Activated naive CD4-positive, alpha-beta T cell treated with anti-CD3 and anti-CD28 coated beads for 36 hours (primary cell): Measurements from ENCODE around the gene C11orf68. TPM values are rescaled to one million over a fixed set of nuclear protein-coding genes. Genes with fewer than 3 reads are reported as not detected.
A peak's percentile ranks its signal among the peaks of the same experiment; 100 is the strongest.
"Not testable (repeated sequence)": the region's sequence is repeated elsewhere in the genome, so short reads cannot be mapped to it uniquely, and the experiment has no call there.

Experiments used
- CTCF ChIA-PET: fragments of 350-600 bp; sonication (Branson Sonifier 250); formaldehyde crosslinking; loops from one replicate; lab custom pipeline; 2021; ENCODE audit warnings: antibody characterized with exemption; lab: Charles Lee
- DNase-seq: peaks from one replicate; pipeline ENCODE4 v3.0.0-alpha.2; 2020
- H3K27ac Mint-ChIP-seq: one replicate; pipeline ENCODE4 v1.8.0; 2021; ENCODE audit warnings: mild to moderate bottlenecking, mixed read lengths
- H3K27me3 Mint-ChIP-seq: one replicate; pipeline ENCODE4 v1.8.0; 2021; ENCODE audit warnings: low read depth, mixed read lengths
- H3K36me3 Mint-ChIP-seq: one replicate; pipeline ENCODE4 v1.8.0; 2021; ENCODE audit warnings: low read depth, mixed read lengths
- H3K4me1 Mint-ChIP-seq: one replicate; pipeline ENCODE4 v1.8.0; 2021; ENCODE audit warnings: low read depth, mixed read lengths
- H3K4me3 Mint-ChIP-seq: one replicate; pipeline ENCODE4 v1.8.0; 2021; ENCODE audit warnings: mild to moderate bottlenecking, moderate library complexity, mixed read lengths
- H3K9me3 Mint-ChIP-seq: one replicate; pipeline ENCODE4 v1.8.0; 2021; ENCODE audit warnings: mixed read lengths
- intact Hi-C: fragments of 100-400 bp; cut with micrococcal nuclease; formaldehyde crosslinking; loops from one replicate; pipeline ENCODE4 v1.15.1; 2023
- total RNA-seq, 2 experiments: library from RNA; stranded (reverse); gene quantifications; one replicate each; pipeline ENCODE4 v1.2.3, GENCODE V29; 2021

Gene C11orf68
- total RNA-seq, 2 experiments from 2014 or later, result 20.0 to 21.9 TPM

DNA sequence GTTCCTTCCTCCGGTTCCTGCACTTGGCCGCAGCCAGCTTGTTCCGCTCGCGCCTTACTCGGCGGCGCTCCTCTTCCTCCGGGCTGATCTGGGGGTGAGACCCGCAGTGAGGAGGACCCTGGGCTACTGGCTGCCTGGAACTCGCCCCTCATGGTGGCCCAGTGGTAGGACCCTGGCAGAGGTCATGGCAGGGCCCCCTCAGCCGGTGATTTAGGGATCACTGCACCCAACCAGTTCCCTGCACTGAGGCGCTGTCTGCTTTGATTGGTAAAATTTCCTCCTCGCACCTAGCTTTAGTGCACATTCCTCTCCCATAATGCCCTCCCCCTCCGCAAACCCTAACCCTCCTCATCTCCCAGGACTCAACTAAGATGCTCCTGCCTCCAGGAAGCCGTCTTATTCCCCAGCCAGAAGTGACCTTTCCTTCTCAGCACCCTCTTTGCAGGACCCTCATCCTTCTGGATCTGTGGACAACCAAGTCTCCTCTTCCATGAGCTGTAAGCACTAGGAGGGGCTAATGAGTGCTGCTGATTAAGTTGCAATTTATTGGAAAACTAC is 24.7 kb downstream of the C11orf68 start:
- intact Hi-C loops, result loop anchor here (5.0 to 10.0 kb wide), 3 partner anchors 158 to 241 kb away; partner anchors contain the start of genes PACS1 and SF3B2
- Mint-ChIP-seq H3K4me3 (peak overlapping the region; percentile 74), H3K27ac (peak overlapping the region; percentile 83), H3K9me3 (no peaks in the 10 kb centered on the region), H3K36me3 (peaks cover 35% of the 10 kb centered on the region), H3K27me3 (no peaks in the 10 kb centered on the region), H3K4me1 (peaks cover 73% of the 10 kb centered on the region)
- CTCF ChIA-PET, result interaction anchor here (0.7 to 14.7 kb wide), 6 partner anchors 9 to 388 kb away, joined by 3 to 178 read pairs (median 30); partner anchors contain the start of genes CFL1 and MUS81
- peak; percentile 53 for DNase-seq

DNA sequence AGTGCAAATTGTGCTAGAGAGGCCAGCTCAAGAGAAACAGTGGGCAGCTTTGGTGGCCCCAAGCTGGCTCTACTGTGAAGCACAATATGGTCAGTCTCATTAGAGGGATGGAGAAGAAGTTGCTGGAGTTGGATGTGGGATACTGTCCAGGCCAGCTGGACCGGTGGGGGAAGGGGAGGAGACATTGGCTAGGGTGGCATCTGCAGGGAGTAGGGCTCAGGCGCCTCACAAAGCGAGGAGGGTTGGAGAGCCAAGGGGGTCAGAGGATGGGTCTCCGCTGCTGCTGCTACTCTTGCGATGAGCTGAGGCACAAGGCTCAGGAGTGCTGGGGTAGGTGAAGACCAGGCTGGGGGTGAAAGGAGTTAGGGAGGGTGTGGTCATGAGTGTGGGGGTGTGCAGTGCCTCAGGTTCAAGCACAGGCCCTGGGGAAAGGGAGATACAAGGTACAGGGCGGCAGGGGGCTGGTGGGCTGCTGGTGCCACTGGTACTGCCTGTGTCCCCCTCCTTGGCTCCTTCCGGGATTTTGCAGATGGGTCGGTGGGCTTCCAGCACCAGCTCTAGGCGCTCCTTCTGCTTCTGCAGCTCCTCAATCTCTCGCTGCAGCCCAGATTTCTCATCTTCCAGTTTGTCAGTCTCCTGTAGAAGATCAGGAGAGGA is 26.1 kb downstream of the C11orf68 start:
- Mint-ChIP-seq H3K27ac (peak overlapping the region; percentile 83), H3K36me3 (peaks cover 33% of the 10 kb centered on the region), H3K4me3 (peak overlapping the region; percentile 79), H3K9me3 (no peaks in the 10 kb centered on the region), H3K4me1 (peaks cover 73% of the 10 kb centered on the region), H3K27me3 (no peaks in the 10 kb centered on the region)
- no peak for DNase-seq
- CTCF ChIA-PET, result interaction anchor here (0.7 to 14.7 kb wide), 9 partner anchors 8 to 187 kb away, joined by 3 to 178 read pairs (median 4); partner anchors contain the start of genes CFL1, FOSL1 and MUS81
- intact Hi-C loops, result loop anchor here (5.0 to 10.0 kb wide), 3 partner anchors 160 to 242 kb away; partner anchors contain the start of genes PACS1 and SF3B2

DNA sequence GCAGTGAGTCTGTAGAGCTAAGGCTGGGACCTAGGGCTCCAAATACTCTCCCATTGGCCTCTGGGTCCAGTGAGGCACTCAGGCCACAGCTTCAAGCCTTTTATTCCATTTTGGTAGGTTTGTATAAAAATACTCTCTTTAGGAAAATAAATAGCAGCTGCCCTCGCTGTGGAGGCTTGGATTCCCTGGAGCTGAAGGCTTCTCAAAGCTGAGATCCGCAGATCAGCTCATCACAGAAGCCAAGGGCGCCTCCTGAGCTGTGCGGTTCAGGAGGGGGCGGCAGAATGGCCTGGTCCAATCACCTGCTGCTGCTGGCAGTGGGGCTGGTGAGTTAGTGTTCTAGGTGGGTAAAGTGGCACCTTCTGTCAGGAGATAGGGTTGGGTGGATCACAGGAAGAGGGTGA is 26.7 kb downstream of the C11orf68 start:
- peak overlapping the region; percentile 83 for H3K27ac Mint-ChIP-seq
- peaks cover 31% of the 10 kb centered on the region for H3K36me3 Mint-ChIP-seq
- CTCF ChIA-PET, result interaction anchor here (0.7 to 14.7 kb wide), 8 partner anchors 7 to 186 kb away, joined by 3 to 178 read pairs (median 4); partner anchors contain the start of genes CFL1, FOSL1 and MUS81
- peak; percentile 48 for DNase-seq
- peaks cover 73% of the 10 kb centered on the region for H3K4me1 Mint-ChIP-seq
- intact Hi-C loops, result loop anchor here (5.0 to 10.0 kb wide), 3 partner anchors 160 to 243 kb away; partner anchors contain the start of genes PACS1 and SF3B2
- H3K4me3 Mint-ChIP-seq, result peak overlapping the region; percentile 79
- H3K27me3 Mint-ChIP-seq, H3K9me3 Mint-ChIP-seq: not testable (repeated sequence)

DNA sequence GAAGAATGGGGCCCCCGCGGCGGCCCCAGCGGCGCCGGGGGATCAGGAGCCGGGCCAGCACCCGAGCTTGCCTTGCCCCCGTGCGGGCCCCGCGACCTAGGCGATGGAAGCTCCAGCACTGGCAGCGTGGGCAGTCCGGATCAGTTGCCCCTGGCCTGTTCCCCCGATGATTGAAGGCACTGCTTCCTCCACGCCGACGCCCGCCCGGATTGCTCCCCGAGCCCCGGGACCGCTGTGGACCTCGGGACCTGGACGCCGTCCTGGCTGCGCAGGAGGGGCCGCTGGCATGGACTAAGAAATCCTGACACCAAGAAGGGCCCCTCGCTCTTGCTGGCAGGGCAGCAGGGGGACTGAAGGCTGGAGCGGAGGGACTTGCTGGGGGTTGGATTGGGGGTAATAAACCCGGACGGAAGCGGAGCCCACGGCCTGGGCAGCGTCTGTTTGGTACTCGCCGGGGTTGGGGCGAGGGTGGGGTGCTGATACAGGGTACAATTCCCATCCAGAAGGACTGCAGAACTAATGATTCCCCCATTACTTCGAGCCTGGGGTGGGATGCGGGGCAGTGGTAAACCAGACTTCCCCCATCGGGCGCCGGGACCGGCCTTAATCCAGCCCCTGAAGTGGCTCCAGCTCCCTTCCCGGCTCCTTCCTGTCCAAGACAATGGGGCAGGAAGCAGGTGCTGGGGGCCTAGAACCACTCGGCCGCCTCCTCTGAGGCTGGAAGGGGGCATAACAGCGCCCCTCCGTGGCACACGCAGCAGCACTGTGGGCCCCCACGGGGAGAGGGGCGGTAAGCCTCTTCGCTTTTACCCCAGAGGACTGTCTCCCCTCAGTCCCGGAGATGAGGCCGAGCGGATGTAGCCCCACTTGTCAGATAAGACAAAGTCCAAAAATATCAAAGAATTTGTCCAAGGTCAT is 27.4 kb downstream of the C11orf68 start:
- peaks cover 73% of the 10 kb centered on the region for H3K4me1 Mint-ChIP-seq
- intact Hi-C loops, result loop anchor here (2.0 to 10.0 kb wide), 4 partner anchors 161 to 377 kb away; partner anchors contain the start of genes PACS1, RAB1B and SF3B2
- peaks cover 33% of the 10 kb centered on the region for H3K36me3 Mint-ChIP-seq

DNA sequence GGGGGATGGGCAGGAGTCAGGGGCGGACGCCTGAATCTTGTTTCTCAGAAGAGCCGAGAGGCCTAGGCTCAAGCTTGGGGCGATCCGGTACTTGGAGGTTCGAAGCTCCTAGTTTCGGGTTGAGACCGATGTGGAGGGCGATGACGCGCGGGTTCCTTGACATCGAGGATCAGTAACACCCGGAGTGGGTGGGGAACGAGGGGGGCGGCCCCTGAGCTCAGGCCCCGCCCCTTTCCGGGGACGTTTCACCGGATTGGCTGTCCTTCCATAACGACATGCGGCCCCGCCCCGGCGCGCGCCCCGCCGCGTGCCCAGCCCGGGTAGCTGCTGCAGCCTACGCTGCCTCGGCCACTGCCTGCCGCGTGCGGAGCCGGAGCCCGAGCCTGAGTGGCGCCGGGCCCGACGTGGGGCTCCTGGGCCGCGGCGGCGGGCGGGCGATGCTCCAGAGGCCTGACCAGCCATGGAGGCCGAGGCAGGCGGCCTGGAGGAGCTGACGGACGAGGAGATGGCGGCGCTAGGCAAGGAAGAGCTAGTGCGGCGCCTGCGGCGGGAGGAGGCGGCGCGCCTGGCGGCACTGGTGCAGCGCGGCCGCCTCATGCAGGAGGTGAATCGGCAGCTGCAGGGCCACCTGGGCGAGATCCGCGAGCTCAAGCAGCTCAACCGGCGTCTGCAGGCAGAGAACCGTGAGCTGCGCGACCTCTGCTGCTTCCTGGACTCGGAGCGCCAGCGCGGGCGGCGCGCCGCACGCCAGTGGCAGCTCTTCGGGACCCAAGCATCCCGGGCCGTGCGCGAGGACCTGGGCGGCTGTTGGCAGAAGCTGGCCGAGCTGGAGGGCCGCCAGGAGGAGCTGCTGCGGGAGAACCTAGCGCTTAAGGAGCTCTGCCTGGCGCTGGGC is 28.3 kb downstream of the C11orf68 start, which contains the start of gene CCDC85B:
CCDC85B (plus strand) TSS at position 350 of the 895 bp plus-strand sequence; CDS start at position 461, 111 bp downstream.
- Mint-ChIP-seq H3K4me3 (peak within 1 kb of the TSS; percentile 97), H3K27me3 (no peaks in the 10 kb centered on the region), H3K4me1 (peaks cover 66% of the 10 kb centered on the region), H3K27ac (peak within 1 kb of the TSS; percentile 95), H3K36me3 (peaks cover 29% of the 10 kb centered on the region), H3K9me3 (no peaks in the 10 kb centered on the region)
- intact Hi-C loops, result loop anchor here (1.0 to 10.0 kb wide), 7 partner anchors 29 to 378 kb away; partner anchors contain the start of genes C11orf68, DRAP1, PACS1 and RAB1B
- DNase-seq, result peak; percentile 99
- CTCF ChIA-PET, result interaction anchor here (0.6 to 14.7 kb wide), 21 partner anchors 7 to 245 kb away, joined by 3 to 178 read pairs (median 5); partner anchors contain the start of genes CFL1, FOSL1 and MUS81

More for the DNA sequence above, 27.4 kb downstream of the C11orf68 start:
- H3K27me3 Mint-ChIP-seq, result no peaks in the 10 kb centered on the region
- peak; percentile 40 for DNase-seq
- CTCF ChIA-PET, result interaction anchor here (0.6 to 14.7 kb wide), 20 partner anchors 6 to 185 kb away, joined by 3 to 178 read pairs (median 5); partner anchors contain the start of genes CFL1, FOSL1 and MUS81
- H3K4me3 Mint-ChIP-seq, result peak overlapping the region; percentile 79
- no peaks in the 10 kb centered on the region for H3K9me3 Mint-ChIP-seq
- H3K27ac Mint-ChIP-seq, result peak overlapping the region; percentile 83

DNA sequence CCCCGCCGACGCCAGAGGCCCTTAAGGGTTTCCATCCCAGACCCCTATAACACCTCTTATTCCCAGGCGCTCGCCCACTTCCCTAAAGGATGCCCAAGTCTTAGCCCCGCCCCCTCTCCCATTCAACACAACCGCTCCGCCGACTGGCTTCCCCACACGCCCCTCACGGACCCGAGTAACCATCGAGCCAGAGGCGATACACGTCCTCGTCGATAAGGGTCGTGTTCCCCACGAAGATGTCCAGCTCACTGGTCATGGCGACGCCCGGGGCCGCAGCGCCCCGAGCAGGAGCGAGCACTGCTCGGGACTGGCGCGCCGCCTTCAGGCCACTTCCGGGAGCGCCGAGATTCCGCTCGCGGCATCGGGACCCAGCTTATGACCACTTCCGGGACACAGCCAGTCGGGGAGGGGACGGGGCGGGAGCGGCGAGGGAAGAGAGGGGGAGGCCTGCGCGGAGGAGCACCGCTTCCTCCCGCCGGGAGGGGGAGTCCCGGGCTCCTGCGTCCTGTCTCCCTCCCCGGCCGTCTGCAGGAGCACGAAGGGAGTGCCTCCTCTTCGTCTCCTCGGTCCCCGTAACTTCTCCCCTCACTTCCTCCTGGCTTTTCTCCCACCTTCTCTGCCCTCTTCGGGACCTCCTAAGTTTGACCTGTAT is 30.6 kb downstream of the C11orf68 start, which contains the start of gene FIBP:
FIBP (minus strand) TSS at position 309 of the 652 bp plus-strand sequence; CDS start at position 256, 53 bp downstream.
- Mint-ChIP-seq H3K27me3 (no peaks in the 10 kb centered on the region), H3K9me3 (no peaks in the 10 kb centered on the region), H3K27ac (peak within 1 kb of the TSS; percentile 95), H3K36me3 (peaks cover 37% of the 10 kb centered on the region), H3K4me1 (peaks cover 62% of the 10 kb centered on the region), H3K4me3 (peak within 1 kb of the TSS; percentile 97)
- CTCF ChIA-PET, result interaction anchor here (0.7 to 14.7 kb wide), 25 partner anchors 9 to 223 kb away, joined by 3 to 178 read pairs (median 5); partner anchors contain the start of genes CFL1, EFEMP2, FOSL1 and MUS81
- intact Hi-C loops, result loop anchor here (1.0 to 2.0 kb wide), 5 partner anchors 12 to 177 kb away; partner anchors contain the start of genes AP5B1, CFL1, EFEMP2 and FOSL1
- peak; percentile 99 for DNase-seq

DNA sequence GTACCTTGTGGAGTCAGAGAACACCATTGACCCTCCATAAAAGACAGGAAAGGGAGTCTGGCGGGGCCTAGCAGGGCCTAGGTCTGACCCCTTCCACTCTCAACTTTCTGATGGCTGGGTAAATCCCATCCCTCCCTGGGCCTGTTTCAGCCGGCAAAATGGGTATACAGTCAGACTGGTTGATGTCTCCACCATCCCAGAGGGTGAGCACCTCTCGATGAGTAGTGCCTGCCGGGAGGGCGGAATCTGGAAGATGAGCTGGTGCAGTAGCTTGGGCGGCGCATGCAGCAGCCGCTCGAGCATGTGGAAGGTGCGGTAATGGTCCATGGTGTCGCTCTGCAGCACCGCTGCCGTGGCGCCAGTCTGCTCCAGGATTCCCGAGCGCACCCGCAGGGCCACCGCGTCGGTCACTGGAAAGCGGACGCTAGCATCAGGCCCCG is 31.1 kb downstream of the C11orf68 start:
- peak; percentile 50 for DNase-seq
- peak overlapping the region; percentile 95 for H3K27ac Mint-ChIP-seq
- H3K27me3 Mint-ChIP-seq, result no peaks in the 10 kb centered on the region
- peak overlapping the region; percentile 97 for H3K4me3 Mint-ChIP-seq
- intact Hi-C loops, result loop anchor here (1.0 to 2.0 kb wide), 5 partner anchors 13 to 177 kb away; partner anchors contain the start of genes AP5B1, CFL1, EFEMP2 and FOSL1
- CTCF ChIA-PET, result interaction anchor here (0.6 to 14.7 kb wide), 29 partner anchors 9 to 222 kb away, joined by 3 to 178 read pairs (median 5); partner anchors contain the start of genes BANF1, CFL1, EFEMP2 and EIF1AD
- no peaks in the 10 kb centered on the region for H3K9me3 Mint-ChIP-seq
- peaks cover 57% of the 10 kb centered on the region for H3K4me1 Mint-ChIP-seq
- H3K36me3 Mint-ChIP-seq, result peaks cover 39% of the 10 kb centered on the region

DNA sequence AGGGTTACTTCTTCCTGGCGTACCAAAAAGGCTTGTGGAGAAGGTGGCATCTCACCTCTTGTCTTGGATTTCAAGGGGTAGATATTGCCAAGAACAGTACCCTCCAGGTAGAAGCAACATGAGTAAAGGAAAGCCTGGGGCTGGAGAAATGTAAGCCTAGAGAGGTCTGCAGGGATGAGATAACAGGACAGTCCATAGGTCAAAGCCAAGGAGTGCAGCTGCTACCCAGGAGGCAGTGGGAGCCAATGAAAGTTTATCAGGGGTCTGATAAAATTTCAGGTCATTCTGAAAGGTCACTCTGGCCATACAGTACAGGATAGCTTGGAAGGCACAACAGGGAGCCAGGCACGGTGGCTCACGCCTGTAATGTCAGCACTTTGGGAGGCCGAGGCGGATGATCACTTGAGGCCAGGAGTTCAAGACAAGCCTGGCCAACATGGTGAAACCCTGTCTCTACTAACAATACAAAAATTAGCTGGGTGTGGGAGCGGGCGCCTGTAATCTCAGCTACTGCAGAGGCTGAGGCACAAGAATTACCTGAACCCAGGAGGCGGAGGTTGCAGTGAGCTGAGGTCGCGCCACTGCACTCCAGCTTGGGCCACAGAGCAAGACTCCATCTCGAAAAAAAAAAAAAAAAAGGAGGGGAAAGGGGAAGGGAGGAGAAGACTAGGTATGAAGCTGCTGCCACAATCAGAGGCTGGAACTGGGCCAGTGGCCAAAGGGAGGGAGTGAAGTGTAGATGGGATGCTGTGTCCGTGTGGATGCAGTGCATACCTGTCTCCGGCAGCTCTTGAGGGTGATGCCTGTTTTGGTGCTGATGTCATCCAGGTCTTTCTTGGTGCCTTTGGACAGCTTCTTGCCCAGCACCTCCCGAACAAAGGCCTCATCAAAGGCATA is 31.8 kb downstream of the C11orf68 start:
- no peak for DNase-seq
- CTCF ChIA-PET, result interaction anchor here (0.6 to 14.7 kb wide), 23 partner anchors 9 to 520 kb away, joined by 3 to 178 read pairs (median 5); partner anchors contain the start of genes BANF1, CFL1, EFEMP2 and EIF1AD
- intact Hi-C loops, result no loop called here
- Mint-ChIP-seq H3K36me3 (peaks cover 33% of the 10 kb centered on the region), H3K27me3 (no peaks in the 10 kb centered on the region), H3K4me3 (peak overlapping the region; percentile 97), H3K27ac (peak overlapping the region; percentile 95), H3K9me3 (no peaks in the 10 kb centered on the region), H3K4me1 (peaks cover 52% of the 10 kb centered on the region)
